BJ (cell line): ENCODE data around the gene DSTYK. TPM values are rescaled to one million over a fixed set of nuclear protein-coding genes. Genes with fewer than 3 reads are reported as not detected.

ENCODE experiments used
- CTCF ChIA-PET: fragments of 350-600 bp; formaldehyde crosslinking; extraction: SDS; loops from one replicate; lab custom pipeline; 2021; ENCODE audit warnings: antibody characterized with exemption, inconsistent platforms; lab: Yijun Ruan, JAX
- POLR2A ChIA-PET: fragments of 300-600 bp; sonication (Branson Sonifier 250); formaldehyde crosslinking; extraction: SDS; loops from one replicate; lab custom pipeline; 2021; ENCODE audit warnings: antibody characterized with exemption; lab: Charles Lee
- DNase-seq: peaks from one replicate; pipeline ENCODE4 v3.0.0-alpha.2; 2011; ENCODE audit warnings: low read depth
- H3K27me3 ChIP-seq: 2 replicates; pipeline ENCODE4 v1.6.0; 2011; ENCODE audit warnings: low read length; ENCODE audit not compliant: control insufficient read depth, insufficient read depth
- H3K36me3 ChIP-seq: 2 replicates; pipeline ENCODE4 v1.5.1; 2011; ENCODE audit warnings: low read length; ENCODE audit not compliant: control insufficient read depth, insufficient read depth
- H3K4me3 ChIP-seq: 2 replicates; pipeline ENCODE4 v1.5.1; 2011; ENCODE audit warnings: low read depth, mild to moderate bottlenecking, control low read depth, low read length
- polyA plus RNA-seq: library from polyadenylated mRNA; depleted of rRNA; stranded (reverse); fragments of >200 nt; gene quantifications from 2 replicates; pipeline ENCODE4 v1.2.3, GENCODE V29; 2011; rRNA removed
- TF ChIP-seq, protein P1 (sequence below): IDR thresholded peaks from 2 replicates; pipeline ENCODE4 v1.5.1; 2011; ENCODE audit warnings: low read depth, mild to moderate bottlenecking, control low read depth, inconsistent platforms, low read length, moderate library complexity; ENCODE audit not compliant: insufficient read depth

The DSTYK gene
- polyA plus RNA-seq, 1 experiment: 9.7 TPM

DNA sequence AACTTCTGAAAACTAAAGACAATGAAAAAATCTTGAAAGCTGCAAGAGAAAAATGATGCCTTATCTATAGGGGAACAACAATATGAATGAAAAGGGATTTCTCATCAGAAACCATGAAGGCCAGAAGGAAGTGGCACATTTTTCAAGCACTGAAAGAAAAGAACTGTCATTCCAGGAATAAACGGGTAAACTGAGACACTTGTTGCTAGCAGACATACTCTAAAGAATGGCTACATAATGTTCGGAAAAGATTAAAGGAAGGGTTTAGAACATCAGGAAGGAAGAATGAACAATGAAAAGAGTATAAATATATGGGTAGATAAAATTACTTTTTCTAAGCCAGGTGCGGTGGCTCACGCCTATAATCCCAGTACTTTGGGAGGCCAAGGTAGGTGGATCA is 104.2 kb downstream of the DSTYK start:
- Histone ChIP-seq H3K36me3 (peaks cover 7% of the 10 kb centered on the region), H3K27me3 (no peaks in the 10 kb centered on the region), H3K4me3 (no peak overlapping the region)
- ChIA-PET POLR2A (no interaction called here), CTCF (interaction anchor here (0.5 kb wide), 1 partner anchor 59 kb away, joined by 4 read pairs; no protein-coding TSS in a partner anchor)
- DNase-seq: no peak
- TF ChIP-seq, protein P1, sequence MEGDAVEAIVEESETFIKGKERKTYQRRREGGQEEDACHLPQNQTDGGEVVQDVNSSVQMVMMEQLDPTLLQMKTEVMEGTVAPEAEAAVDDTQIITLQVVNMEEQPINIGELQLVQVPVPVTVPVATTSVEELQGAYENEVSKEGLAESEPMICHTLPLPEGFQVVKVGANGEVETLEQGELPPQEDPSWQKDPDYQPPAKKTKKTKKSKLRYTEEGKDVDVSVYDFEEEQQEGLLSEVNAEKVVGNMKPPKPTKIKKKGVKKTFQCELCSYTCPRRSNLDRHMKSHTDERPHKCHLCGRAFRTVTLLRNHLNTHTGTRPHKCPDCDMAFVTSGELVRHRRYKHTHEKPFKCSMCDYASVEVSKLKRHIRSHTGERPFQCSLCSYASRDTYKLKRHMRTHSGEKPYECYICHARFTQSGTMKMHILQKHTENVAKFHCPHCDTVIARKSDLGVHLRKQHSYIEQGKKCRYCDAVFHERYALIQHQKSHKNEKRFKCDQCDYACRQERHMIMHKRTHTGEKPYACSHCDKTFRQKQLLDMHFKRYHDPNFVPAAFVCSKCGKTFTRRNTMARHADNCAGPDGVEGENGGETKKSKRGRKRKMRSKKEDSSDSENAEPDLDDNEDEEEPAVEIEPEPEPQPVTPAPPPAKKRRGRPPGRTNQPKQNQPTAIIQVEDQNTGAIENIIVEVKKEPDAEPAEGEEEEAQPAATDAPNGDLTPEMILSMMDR: no peak

DNA sequence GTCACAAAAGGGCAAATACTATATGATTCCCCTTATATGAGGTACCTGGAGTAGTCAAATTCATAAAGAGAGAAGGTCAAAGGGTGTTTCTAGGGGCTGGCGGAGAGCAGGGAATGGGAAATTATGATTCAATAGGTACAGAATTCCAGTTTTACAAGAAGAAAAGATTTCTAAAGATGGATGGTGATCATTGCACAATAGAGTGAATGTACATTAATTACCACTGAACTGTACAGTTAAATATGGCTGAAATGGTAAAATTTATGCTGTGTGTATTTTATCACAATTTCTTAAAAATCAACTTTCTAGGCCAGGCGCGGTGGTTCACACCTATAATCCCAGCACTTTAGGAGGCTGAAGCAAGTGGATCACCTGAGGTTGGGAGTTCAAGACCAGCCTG is 109.1 kb downstream of the DSTYK start:
- CTCF ChIA-PET: interaction anchor here (0.7 kb wide), 1 partner anchor 851 kb away, joined by 3 read pairs; no protein-coding TSS in a partner anchor
- no peak for DNase-seq
- peaks cover 8% of the 10 kb centered on the region for H3K36me3 ChIP-seq
- no peaks in the 10 kb centered on the region for H3K27me3 ChIP-seq
- POLR2A ChIA-PET: no interaction called here
- TF ChIP-seq, protein P1: no peak
- no peak overlapping the region for H3K4me3 ChIP-seq

GRCh38 chr1:205098242-205098641 is 113.3 kb downstream of the DSTYK start:
- TF ChIP-seq, protein P1: no peak
- Histone ChIP-seq H3K36me3 (peaks cover 13% of the 10 kb centered on the region), H3K4me3 (no peak overlapping the region), H3K27me3 (no peaks in the 10 kb centered on the region)
- ChIA-PET POLR2A (no interaction called here), CTCF (interaction anchor here (1.7 to 2.3 kb wide), 2 partner anchors 10 to 36 kb away, joined by 6 to 7 read pairs; no protein-coding TSS in a partner anchor)
- no peak for DNase-seq

DNA sequence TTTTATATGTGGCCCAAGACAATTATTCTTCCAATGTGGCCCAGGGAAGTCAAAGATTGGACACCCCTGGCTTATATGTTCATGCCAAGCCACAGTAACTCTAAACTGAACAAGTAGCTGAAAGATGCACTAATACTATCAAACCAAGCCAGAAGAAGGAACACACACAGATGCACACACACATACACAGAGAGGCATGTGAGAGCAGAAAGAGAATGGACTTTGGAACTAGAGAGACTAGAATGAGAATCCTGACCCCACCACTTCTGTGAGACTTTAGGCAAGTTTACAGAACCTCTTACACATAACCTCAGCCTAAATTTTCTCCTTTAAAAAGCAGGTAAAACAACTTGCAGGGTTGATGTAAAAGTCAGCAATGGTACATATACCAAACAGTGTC is 116.1 kb downstream of the DSTYK start:
- DNase-seq: no peak
- Histone ChIP-seq H3K4me3 (no peak overlapping the region), H3K36me3 (peaks cover 11% of the 10 kb centered on the region), H3K27me3 (no peaks in the 10 kb centered on the region)
- POLR2A ChIA-PET: no interaction called here
- TF ChIP-seq, protein P1: no peak
- CTCF ChIA-PET: interaction anchor here (1.2 to 1.5 kb wide), 2 partner anchors 34 to 161 kb away, joined by 4 read pairs; no protein-coding TSS in a partner anchor

Other genes with a start within 250 kb of the DSTYK start
- not detected in 2 replicates for gene CNTN2, start 168.5 kb downstream of the DSTYK start, polyA plus RNA-seq
- 1.5 and 2.1 TPM in 2 replicates for gene TMEM81, start 127.2 kb downstream of the DSTYK start, polyA plus RNA-seq
- 6.4 and 10.8 TPM in 2 replicates for gene RBBP5, start 89.7 kb downstream of the DSTYK start, polyA plus RNA-seq
- gene TMCC2, start 16.2 kb upstream of the DSTYK start, polyA plus RNA-seq: 2.4 and 3.4 TPM in 2 replicates
- 3.4 and 5.8 TPM in 2 replicates for gene NUAK2, start 110.0 kb upstream of the DSTYK start, polyA plus RNA-seq
- gene KLHDC8A, start 145.2 kb upstream of the DSTYK start, polyA plus RNA-seq: not detected in 2 replicates
- not detected in 2 replicates for gene LEMD1, start 210.4 kb upstream of the DSTYK start, polyA plus RNA-seq
- gene BLACAT1, start 244.3 kb upstream of the DSTYK start, polyA plus RNA-seq: 0.02 TPM in 1 of 2 replicates, not detected in the other